IMR-90 (cell line): ENCODE data around the gene A4GALT. TPM values are rescaled to one million over a fixed set of nuclear protein-coding genes. Genes with fewer than 3 reads are reported as not detected.

Source experiments
- ATAC-seq: fragments of 200-7000 bp; cut with Tn5 transposase; 2 replicates; pipeline ENCODE4 v1.9.1; 2020; ENCODE audit warnings: low read depth, mild to moderate bottlenecking, moderate library complexity
- BruUV-seq: library from RNA; stranded (reverse); fragments of 400-500 nt; replicated peaks from 2 replicates; lab custom pipeline; 2021; lab: Mats Ljungman, UMichigan
- CTCF ChIA-PET: fragments of 300-600 bp; formaldehyde crosslinking; extraction: SDS; loops from one replicate; lab custom pipeline; 2021; ENCODE audit warnings: antibody characterized with exemption; lab: Yijun Ruan, JAX
- POLR2A ChIA-PET: fragments of 300-600 bp; sonication (Branson Sonifier 250); formaldehyde crosslinking; loops from one replicate; lab custom pipeline; 2022; ENCODE audit warnings: antibody characterized with exemption; ENCODE audit not compliant: unreplicated experiment; lab: Charles Lee
- DNase-seq: peaks from one replicate; pipeline ENCODE4 v3.0.0; 2013
- H2AFZ ChIP-seq: replicated peaks from 2 replicates; pipeline ENCODE3; 2013; ENCODE audit warnings: low read length, mild to moderate bottlenecking; ENCODE audit not compliant: poor library complexity
- H2AK5ac ChIP-seq: 2 replicates; pipeline ENCODE4 v1.6.1; 2013; ENCODE audit warnings: low read depth, low read length, inconsistent platforms
- H2AK9ac ChIP-seq: replicated peaks from 2 replicates; pipeline ENCODE3; 2013; ENCODE audit warnings: mild to moderate bottlenecking, low read depth, low read length, moderate library complexity; ENCODE audit not compliant: poor library complexity
- H2BK120ac ChIP-seq: 2 replicates; pipeline ENCODE4 v1.6.1; 2013; ENCODE audit warnings: low read depth, low read length, inconsistent platforms
- H2BK15ac ChIP-seq: 3 replicates; pipeline ENCODE4 v1.6.1; 2013; ENCODE audit warnings: low read depth, low read length, inconsistent platforms
- H2BK20ac ChIP-seq: 2 replicates; pipeline ENCODE4 v1.6.1; 2013; ENCODE audit warnings: low read depth, mild to moderate bottlenecking, inconsistent platforms, low read length, moderate library complexity
- H2BK5ac ChIP-seq: 2 replicates; pipeline ENCODE4 v1.6.1; 2013; ENCODE audit warnings: mild to moderate bottlenecking, low read depth, low read length, inconsistent platforms; ENCODE audit not compliant: poor library complexity, severe bottlenecking
- H3K14ac ChIP-seq: replicated peaks from 2 replicates; pipeline ENCODE4 v1.6.1; 2013; ENCODE audit warnings: low read depth, low read length, inconsistent platforms
- H3K18ac ChIP-seq: 2 replicates; pipeline ENCODE4 v1.6.1; 2013; ENCODE audit warnings: low read depth, low read length, control low read depth
- H3K23ac ChIP-seq: 2 replicates; pipeline ENCODE4 v1.6.1; 2013; ENCODE audit warnings: low read depth, low read length, inconsistent platforms
- H3K27ac ChIP-seq: 2 replicates; pipeline ENCODE4 v1.5.1; 2013; ENCODE audit warnings: mild to moderate bottlenecking, control low read depth, low read length; ENCODE audit not compliant: insufficient read depth
- H3K27me3 ChIP-seq: 2 replicates; pipeline ENCODE4 v1.6.1; 2013; ENCODE audit warnings: low read length; ENCODE audit not compliant: control insufficient read depth, insufficient read depth
- H3K36me3 ChIP-seq: 2 replicates; pipeline ENCODE4 v1.6.1; 2013; ENCODE audit warnings: low read length, mixed read lengths; ENCODE audit not compliant: control insufficient read depth, insufficient read depth
- H3K4ac ChIP-seq: 2 replicates; pipeline ENCODE4 v1.6.1; 2013; ENCODE audit warnings: low read depth, low read length, inconsistent platforms
- H3K4me1 ChIP-seq: 2 replicates; pipeline ENCODE4 v1.6.1; 2013; ENCODE audit warnings: low read length, mixed read lengths; ENCODE audit not compliant: control insufficient read depth, insufficient read depth
- H3K4me2 ChIP-seq: 2 replicates; pipeline ENCODE4 v1.6.1; 2013; ENCODE audit warnings: low read depth, mild to moderate bottlenecking, control low read depth, low read length, moderate library complexity
- H3K4me3 ChIP-seq: 2 replicates; pipeline ENCODE4 v1.5.1; 2013; ENCODE audit warnings: low read depth, mild to moderate bottlenecking, control low read depth, low read length, moderate library complexity; ENCODE audit not compliant: insufficient read depth
- H3K56ac ChIP-seq: 2 replicates; pipeline ENCODE4 v1.6.1; 2013; ENCODE audit warnings: low read length, inconsistent platforms; ENCODE audit not compliant: insufficient read depth; ENCODE audit errors: extremely low read depth
- H3K79me1 ChIP-seq, 2 experiments: 2 replicates each; pipeline ENCODE4 v1.6.1; 2013; ENCODE audit warnings: low read length in 2 of 2, inconsistent platforms in 1 of 2, low read depth in 1 of 2
- H3K9ac ChIP-seq: 2 replicates; pipeline ENCODE4 v1.6.1; 2013; ENCODE audit warnings: low read depth, low read length, control low read depth
- H3K9me1 ChIP-seq: 2 replicates; pipeline ENCODE4 v1.6.1; 2013; ENCODE audit warnings: low read length, inconsistent platforms; ENCODE audit not compliant: insufficient read depth
- H3K9me3 ChIP-seq: 2 replicates; pipeline ENCODE4 v1.6.1; 2013; ENCODE audit warnings: low read length; ENCODE audit not compliant: control insufficient read depth, insufficient read depth
- H4K20me1 ChIP-seq: 2 replicates; pipeline ENCODE4 v1.6.1; 2013; ENCODE audit warnings: low read length, inconsistent platforms; ENCODE audit not compliant: insufficient read depth
- H4K5ac ChIP-seq: 2 replicates; pipeline ENCODE4 v1.6.1; 2013; ENCODE audit warnings: mild to moderate bottlenecking, low read depth, low read length, control low read depth
- H4K8ac ChIP-seq, 2 experiments: 2 replicates each; pipeline ENCODE4 v1.6.1; 2013; ENCODE audit warnings: low read depth in 2 of 2, low read length in 2 of 2, control low read depth in 1 of 2, inconsistent platforms in 1 of 2
- H4K91ac ChIP-seq: 2 replicates; pipeline ENCODE4 v1.6.1; 2013; ENCODE audit warnings: low read depth, low read length, inconsistent platforms; ENCODE audit not compliant: insufficient read depth
- BHLHE40 ChIP-seq: fragments of 150-350 bp; IDR thresholded peaks from 2 replicates; pipeline ENCODE4 v1.6.1; 2016; ENCODE audit warnings: mild to moderate bottlenecking, low read depth, low read length
- CTCF ChIP-seq: conservative IDR thresholded peaks from 2 replicates; pipeline ENCODE4 v1.5.1; 2012; ENCODE audit warnings: mild to moderate bottlenecking, low read depth, low read length, improper control_type of control experiment
- FOS ChIP-seq: fragments of 150-350 bp; IDR thresholded peaks from 2 replicates; pipeline ENCODE4 v1.6.1; 2016; ENCODE audit warnings: low read depth, low read length
- MAZ ChIP-seq: IDR thresholded peaks from 2 replicates; pipeline ENCODE4 v1.6.1; 2012; ENCODE audit warnings: low read depth, mild to moderate bottlenecking, low read length, improper control_type of control experiment, moderate library complexity, borderline replicate concordance
- MXI1 ChIP-seq: IDR thresholded peaks from 2 replicates; pipeline ENCODE4 v1.6.1; 2012; ENCODE audit warnings: low read depth, mild to moderate bottlenecking, low read length, moderate library complexity, borderline replicate concordance
- NFE2L2 ChIP-seq: fragments of 150-350 bp; IDR thresholded peaks from 2 replicates; pipeline ENCODE4 v1.6.1; 2016; ENCODE audit warnings: low read depth, mild to moderate bottlenecking, low read length
- POLR2A ChIP-seq: IDR thresholded peaks from 2 replicates; pipeline ENCODE4 v1.6.1; 2012; ENCODE audit warnings: mild to moderate bottlenecking, low read depth, low read length
- RCOR1 ChIP-seq: IDR thresholded peaks from 2 replicates; pipeline ENCODE4 v1.6.1; 2012; ENCODE audit warnings: mild to moderate bottlenecking, low read length, improper control_type of control experiment; ENCODE audit not compliant: insufficient replicate concordance
- WGBS, 2 experiments: methylation state at CpG; one replicate each; pipeline versions ENCODE4 v1.1.5 to v1.1.7; 2013; ENCODE audit warnings: missing lambda C conversion rate in 2 of 2; ENCODE audit not compliant: insufficient read length in 1 of 2; ENCODE audit errors: extremely low coverage in 2 of 2; 5-methylcytosine and 5-hydroxymethylcytosine counted together
- dilution Hi-C: fragments of 300-500 bp; cut with HindIII; formaldehyde crosslinking; loops from one replicate; pipeline ENCODE4 v1.14.3; 2018; ENCODE audit warnings: low sequenced_read_pairs; ENCODE audit not compliant: unreplicated experiment
- in situ Hi-C: fragments of 300-500 bp; cut with MboI; formaldehyde crosslinking; loops from 3 replicates; pipeline ENCODE4 v1.14.3; 2019; ENCODE audit warnings: low sequenced_read_pairs, inconsistent platforms, mixed read lengths
- intact Hi-C: fragments of 100-400 bp; cut with micrococcal nuclease; formaldehyde crosslinking; loops from 2 replicates; pipeline ENCODE4 v1.10.0; 2022
- polyA plus RNA-seq, 3 experiments: library from polyadenylated mRNA; depleted of rRNA; stranded (reverse); fragments of >200 nt; gene quantifications; 2 replicates each; pipeline ENCODE4 v1.2.3, GENCODE V29; 2012; ENCODE audit warnings: low replicate concordance in 1 of 3
- total RNA-seq: library from RNA; depleted of rRNA; stranded (reverse); fragments of >200 nt; gene quantifications from 2 replicates; pipeline ENCODE4 v1.2.3, GENCODE V29; 2012
- TF ChIP-seq, protein P1 (sequence below): fragments of 150-350 bp; IDR thresholded peaks from 2 replicates; pipeline ENCODE4 v1.6.1; 2017; ENCODE audit warnings: mild to moderate bottlenecking, antibody characterized with exemption, low read length, low read depth

Gene A4GALT
- total and polyA plus RNA-seq, 2 of the 4 experiments (the other 2 are of a cell fraction) = 1.6 to 6.1 TPM

- in situ Hi-C loops = no loop called here
- Histone ChIP-seq H2BK20ac (no peak overlapping the region), H2BK15ac (no peak overlapping the region), H3K4me1 (no peaks in the 10 kb centered on the region), H3K56ac (no peak overlapping the region), H2AK9ac (no peak overlapping the region), H2BK120ac (no peak overlapping the region), H3K9me3 (no peaks in the 10 kb centered on the region), H4K91ac (no peak overlapping the region), H2AFZ (no peak overlapping the region), H3K23ac (no peak overlapping the region), H3K27ac (no peak overlapping the region), H3K4me2 (no peak overlapping the region), H4K5ac (no peak overlapping the region), H3K27me3 (no peaks in the 10 kb centered on the region), H2AK5ac (no peak overlapping the region), H4K20me1 (no peaks in the 10 kb centered on the region; the same call in 1 of the 2 replicates), H2BK5ac (no peak overlapping the region), H4K8ac (no peak overlapping the region), H3K79me1 (no peaks in the 10 kb centered on the region), H3K14ac (no peak overlapping the region), H3K9ac (no peak overlapping the region), H3K9me1 (no peaks in the 10 kb centered on the region), H3K4me3 (no peak overlapping the region), H3K18ac (no peak overlapping the region), H3K4ac (no peak overlapping the region), H3K36me3 (no peaks in the 10 kb centered on the region)
- 98% methylated on average over 5 of the region's 8 CpGs; no CpG with 5 or more reads in 1 of the 2 experiments for WGBS, 2 experiments
- intact Hi-C loops = no loop called here
- ChIA-PET CTCF (no interaction called here), POLR2A (no interaction called here)
- DNase-seq (no peak), ATAC-seq (no peak)
- BruUV-seq = no TSS peak
- dilution Hi-C loops = no loop called here
- TF ChIP-seq RCOR1 = no peak
- no peak for TF ChIP-seq BHLHE40
- no peak for TF ChIP-seq MAZ
- TF ChIP-seq MXI1 = no peak
- no peak for TF ChIP-seq NFE2L2
- TF ChIP-seq, protein P1, sequence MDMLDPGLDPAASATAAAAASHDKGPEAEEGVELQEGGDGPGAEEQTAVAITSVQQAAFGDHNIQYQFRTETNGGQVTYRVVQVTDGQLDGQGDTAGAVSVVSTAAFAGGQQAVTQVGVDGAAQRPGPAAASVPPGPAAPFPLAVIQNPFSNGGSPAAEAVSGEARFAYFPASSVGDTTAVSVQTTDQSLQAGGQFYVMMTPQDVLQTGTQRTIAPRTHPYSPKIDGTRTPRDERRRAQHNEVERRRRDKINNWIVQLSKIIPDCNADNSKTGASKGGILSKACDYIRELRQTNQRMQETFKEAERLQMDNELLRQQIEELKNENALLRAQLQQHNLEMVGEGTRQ = no peak
- no peak for TF ChIP-seq FOS
- TF ChIP-seq POLR2A = no peak
- no peak for TF ChIP-seq CTCF
Observed at GRCh38 chr22:42656578-42656977, 64.1 kb downstream of the A4GALT start.
